Cardiac muscle cell (in vitro differentiated cells and primary cell): ENCODE measurements around the gene KRT1. TPM values are rescaled to one million over a fixed set of nuclear protein-coding genes. Genes with fewer than 3 reads are reported as not detected.

Source experiments
- DNase-seq, 2 donors: peaks; one replicate each; pipeline versions ENCODE4 v3.0.0 to v3.0.0-alpha.2; 2010 to 2017; ENCODE audit warnings: low read depth in 1 of 2, low spot score in 1 of 2
- H3K27ac ChIP-seq: fragments of 200-600 bp; sonication (generic); 2 replicates; pipeline ENCODE4 v1.5.1; 2016
- H3K27me3 ChIP-seq: fragments of 200-600 bp; sonication (generic); 2 replicates; pipeline ENCODE4 v1.6.0; 2016; ENCODE audit warnings: control low read depth
- H3K36me3 ChIP-seq: fragments of 200-600 bp; sonication (generic); 2 replicates; pipeline ENCODE4 v1.5.1; 2016; ENCODE audit warnings: control low read depth
- H3K4me1 ChIP-seq: fragments of 200-600 bp; sonication (generic); 2 replicates; pipeline ENCODE4 v1.8.1; 2017; ENCODE audit warnings: low read depth, mild to moderate bottlenecking, mixed run types
- H3K4me3 ChIP-seq: fragments of 200-600 bp; sonication (generic); 2 replicates; pipeline ENCODE4 v1.5.1; 2016; ENCODE audit warnings: mild to moderate bottlenecking
- H3K9me3 ChIP-seq: fragments of 200-600 bp; sonication (generic); 2 replicates; pipeline ENCODE4 v1.5.1; 2017; ENCODE audit warnings: low read depth, mild to moderate bottlenecking, control low read depth
- polyA plus RNA-seq: library from polyadenylated mRNA; unstranded; fragments of >200 nt; fragmentation: Nextera tagmentation; extraction: Ambion mirVana; gene quantifications from 2 replicates; pipeline ENCODE4 v1.2.1, GENCODE V29; 2016
- total RNA-seq: library from RNA; depleted of rRNA; stranded (reverse); fragments of >200 nt; gene quantifications from 2 replicates; pipeline ENCODE4 v1.2.3, GENCODE V29; 2016
- TF ChIP-seq, protein P1 (sequence below): IDR thresholded peaks from 2 replicates; pipeline ENCODE4 v1.5.1; 2012; ENCODE audit warnings: low read depth, mild to moderate bottlenecking, low read length

The KRT1 gene
- total and polyA plus RNA-seq, 2 experiments from 2014 or later: not detected

DNA sequence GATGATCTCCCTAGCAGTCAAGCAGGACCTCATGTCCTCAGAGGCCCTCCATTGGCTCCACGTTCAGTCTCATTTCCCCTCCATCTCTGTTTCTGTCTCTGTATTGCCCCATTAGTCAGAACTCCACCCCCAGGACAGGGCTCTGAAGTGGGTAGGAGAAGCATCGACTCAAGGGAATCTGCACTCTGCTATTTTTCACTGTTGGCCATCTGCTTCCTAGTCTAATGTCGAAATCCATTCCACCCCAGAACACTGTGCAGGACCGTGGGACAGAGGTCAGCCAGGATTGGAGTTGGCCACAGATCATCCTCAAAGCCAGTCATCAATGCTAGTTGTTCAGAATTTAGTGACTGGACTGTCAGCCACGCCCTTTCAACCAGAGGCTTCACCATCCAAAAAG lies 13.1 kb upstream of the KRT1 start:
- Histone ChIP-seq H3K36me3 (no peaks in the 10 kb centered on the region), H3K9me3 (no peaks in the 10 kb centered on the region), H3K4me1 (peaks cover 3% of the 10 kb centered on the region), H3K27me3 (peaks cover 44% of the 10 kb centered on the region), H3K27ac (no peak overlapping the region), H3K4me3 (no peak overlapping the region)
- TF ChIP-seq, protein P1, sequence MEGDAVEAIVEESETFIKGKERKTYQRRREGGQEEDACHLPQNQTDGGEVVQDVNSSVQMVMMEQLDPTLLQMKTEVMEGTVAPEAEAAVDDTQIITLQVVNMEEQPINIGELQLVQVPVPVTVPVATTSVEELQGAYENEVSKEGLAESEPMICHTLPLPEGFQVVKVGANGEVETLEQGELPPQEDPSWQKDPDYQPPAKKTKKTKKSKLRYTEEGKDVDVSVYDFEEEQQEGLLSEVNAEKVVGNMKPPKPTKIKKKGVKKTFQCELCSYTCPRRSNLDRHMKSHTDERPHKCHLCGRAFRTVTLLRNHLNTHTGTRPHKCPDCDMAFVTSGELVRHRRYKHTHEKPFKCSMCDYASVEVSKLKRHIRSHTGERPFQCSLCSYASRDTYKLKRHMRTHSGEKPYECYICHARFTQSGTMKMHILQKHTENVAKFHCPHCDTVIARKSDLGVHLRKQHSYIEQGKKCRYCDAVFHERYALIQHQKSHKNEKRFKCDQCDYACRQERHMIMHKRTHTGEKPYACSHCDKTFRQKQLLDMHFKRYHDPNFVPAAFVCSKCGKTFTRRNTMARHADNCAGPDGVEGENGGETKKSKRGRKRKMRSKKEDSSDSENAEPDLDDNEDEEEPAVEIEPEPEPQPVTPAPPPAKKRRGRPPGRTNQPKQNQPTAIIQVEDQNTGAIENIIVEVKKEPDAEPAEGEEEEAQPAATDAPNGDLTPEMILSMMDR: no peak
- DNase-seq: no peak

DNA sequence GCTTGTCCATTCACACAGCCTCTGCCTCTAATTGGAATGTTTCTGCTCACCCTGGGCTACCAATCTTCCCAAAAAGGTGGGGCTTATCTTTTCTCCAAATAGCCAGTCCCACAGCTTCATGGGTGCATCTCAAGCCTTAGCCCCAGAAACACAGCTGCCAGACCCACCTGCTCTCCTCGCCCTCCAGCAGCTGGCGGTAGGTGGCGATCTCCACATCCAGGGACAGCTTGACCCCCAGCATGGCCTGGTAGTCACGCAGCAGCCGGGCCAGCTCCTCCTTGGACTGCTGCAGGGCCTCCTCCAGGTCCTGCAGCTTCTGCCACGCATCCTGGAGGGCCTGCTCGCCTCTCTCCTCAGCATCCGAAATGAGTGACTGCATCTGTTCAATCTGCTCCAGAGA lies 12.0 kb upstream of the KRT1 start:
- DNase-seq: peak in 1 of 2 donors; percentile 52
- no peaks in the 10 kb centered on the region for H3K9me3 ChIP-seq
- no peaks in the 10 kb centered on the region for H3K36me3 ChIP-seq
- no peak overlapping the region for H3K27ac ChIP-seq
- no peaks in the 10 kb centered on the region for H3K4me1 ChIP-seq
- H3K27me3 ChIP-seq: peaks cover 54% of the 10 kb centered on the region
- TF ChIP-seq, protein P1: peak; percentile 13
- no peak overlapping the region for H3K4me3 ChIP-seq

DNA sequence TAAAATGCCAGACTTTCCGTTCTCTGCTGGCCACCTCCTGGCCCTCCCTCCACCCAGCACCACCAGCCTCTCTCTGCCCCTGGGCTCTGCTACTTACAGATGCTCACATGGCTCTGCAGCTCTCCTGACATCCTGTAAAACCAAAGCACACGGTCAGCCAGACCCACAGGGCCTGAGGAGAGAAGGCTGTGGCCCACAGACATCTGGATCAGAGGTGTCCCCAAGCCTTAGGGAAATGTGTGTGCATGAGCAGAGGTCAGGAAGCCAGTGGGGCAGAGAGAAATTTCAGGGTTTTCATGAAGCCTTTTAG lies 11.6 kb upstream of the KRT1 start:
- no peaks in the 10 kb centered on the region for H3K4me1 ChIP-seq
- no peaks in the 10 kb centered on the region for H3K9me3 ChIP-seq
- no peak overlapping the region for H3K27ac ChIP-seq
- peaks cover 58% of the 10 kb centered on the region for H3K27me3 ChIP-seq
- H3K36me3 ChIP-seq: no peaks in the 10 kb centered on the region
- TF ChIP-seq, protein P1: no peak
- DNase-seq: no peak
- H3K4me3 ChIP-seq: no peak overlapping the region

DNA sequence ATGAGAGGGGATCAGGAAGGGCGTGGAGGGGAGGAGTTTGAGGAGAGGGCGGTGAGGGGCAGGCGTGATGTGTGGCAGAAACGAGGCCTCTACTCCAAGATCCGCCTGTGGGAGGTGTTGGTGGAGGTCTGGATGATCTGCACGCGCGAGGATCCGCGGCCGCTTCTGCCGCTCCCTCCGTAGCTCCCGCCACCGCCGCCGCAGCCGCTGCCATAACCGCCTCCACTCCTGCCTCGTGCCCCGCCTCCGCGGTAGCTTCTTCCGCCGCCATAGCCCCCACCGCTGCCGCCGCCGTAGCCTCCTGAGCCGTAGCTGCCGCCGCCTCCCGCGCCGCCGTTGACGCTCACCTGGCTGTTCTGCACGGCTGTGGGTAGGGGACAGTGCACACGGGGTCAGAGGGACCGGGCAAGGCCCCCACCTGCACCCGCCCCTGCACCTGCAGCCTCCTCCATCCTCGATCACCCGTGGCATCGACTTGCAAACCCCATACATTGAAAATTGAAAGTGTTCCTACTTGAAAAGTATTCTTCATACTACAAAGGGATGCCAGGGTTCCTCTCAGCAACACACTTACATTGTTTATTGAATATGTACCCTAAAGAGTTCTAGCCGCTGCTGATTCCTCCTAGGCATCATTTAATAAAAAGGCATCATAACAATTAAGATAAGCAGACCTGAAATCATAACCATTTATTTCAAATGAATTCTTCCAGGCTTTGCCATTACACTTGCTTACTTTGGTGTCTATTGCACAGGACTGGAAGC lies 11.1 kb upstream of the KRT1 start:
- no peaks in the 10 kb centered on the region for H3K4me1 ChIP-seq
- H3K4me3 ChIP-seq: peak overlapping the region; percentile 4
- no peak overlapping the region for H3K27ac ChIP-seq
- no peaks in the 10 kb centered on the region for H3K36me3 ChIP-seq
- TF ChIP-seq, protein P1: no peak
- peaks cover 64% of the 10 kb centered on the region for H3K27me3 ChIP-seq
- H3K9me3 ChIP-seq: no peaks in the 10 kb centered on the region
- peak in 1 of 2 donors; percentile 47 for DNase-seq

DNA sequence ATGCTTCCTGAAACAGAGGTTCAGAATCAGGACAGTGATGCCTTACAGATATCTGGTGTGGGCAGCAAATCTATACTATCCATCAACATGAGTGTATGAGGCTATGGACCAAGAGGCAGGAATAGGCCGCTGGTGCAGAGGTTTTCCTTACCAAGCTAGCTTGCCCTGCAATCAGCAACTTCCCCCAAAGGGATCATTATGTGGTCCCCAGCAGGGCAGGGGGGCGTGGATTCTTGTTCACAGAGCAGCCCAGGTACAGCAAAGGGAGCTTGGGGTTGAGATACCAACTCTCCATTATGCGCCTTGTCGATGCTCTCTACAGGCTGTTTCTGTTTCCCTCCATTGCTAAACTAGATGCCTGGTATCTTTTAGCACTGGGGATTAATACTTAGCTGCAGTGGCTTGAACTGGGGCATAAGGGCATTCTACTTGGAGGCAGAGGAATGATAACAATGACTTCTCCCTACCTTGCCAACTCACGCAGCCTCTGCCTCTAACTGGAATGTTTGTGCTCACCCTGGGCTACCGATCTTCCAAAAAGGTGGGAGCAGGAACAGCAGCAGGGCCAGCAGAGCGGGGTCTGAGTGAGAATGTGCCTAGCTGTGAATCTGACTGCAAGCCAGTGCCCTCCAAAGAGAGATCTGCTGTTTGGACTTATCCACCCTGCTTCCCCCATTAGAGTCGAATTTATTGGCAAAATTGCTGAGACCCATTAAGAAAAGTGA lies 10.3 kb upstream of the KRT1 start:
- Histone ChIP-seq H3K4me1 (no peaks in the 10 kb centered on the region), H3K27ac (no peak overlapping the region), H3K4me3 (peak overlapping the region; percentile 4), H3K27me3 (peaks cover 71% of the 10 kb centered on the region), H3K36me3 (no peaks in the 10 kb centered on the region), H3K9me3 (no peaks in the 10 kb centered on the region)
- no peak for DNase-seq
- TF ChIP-seq, protein P1: no peak
